Neuronal stem cell (in vitro differentiated cells): ENCODE data around the gene RNF152.

Experiments
- DNase-seq: peaks from one replicate; pipeline ENCODE4 v3.0.0-alpha.2; 2013; ENCODE audit warnings: low spot score
- H2AFZ ChIP-seq: one replicate; pipeline ENCODE4 v1.6.1; 2013; ENCODE audit warnings: mild to moderate bottlenecking, low read length, inconsistent platforms
- H2AK5ac ChIP-seq: 2 replicates; pipeline ENCODE4 v1.6.1; 2013; ENCODE audit warnings: low read depth, mild to moderate bottlenecking, inconsistent platforms, low read length, moderate library complexity, mixed read lengths
- H2BK120ac ChIP-seq: 2 replicates; pipeline ENCODE4 v1.6.1; 2013; ENCODE audit warnings: low read depth, mild to moderate bottlenecking, inconsistent platforms, low read length, moderate library complexity, mixed read lengths
- H2BK12ac ChIP-seq: one replicate; pipeline ENCODE4 v1.6.1; 2013; ENCODE audit warnings: low read length, inconsistent platforms
- H2BK15ac ChIP-seq: 2 replicates; pipeline ENCODE4 v1.6.1; 2013; ENCODE audit warnings: mild to moderate bottlenecking, low read length, inconsistent platforms, mixed read lengths
- H2BK5ac ChIP-seq: one replicate; pipeline ENCODE4 v1.6.1; 2013; ENCODE audit warnings: inconsistent platforms, mild to moderate bottlenecking, low read length, moderate library complexity
- H3K14ac ChIP-seq: one replicate; pipeline ENCODE4 v1.6.1; 2013; ENCODE audit warnings: low read length, inconsistent platforms
- H3K18ac ChIP-seq: 2 replicates; pipeline ENCODE4 v1.6.1; 2013; ENCODE audit warnings: low read length, inconsistent platforms
- H3K23ac ChIP-seq: 2 replicates; pipeline ENCODE4 v1.6.1; 2013; ENCODE audit warnings: low read depth, mild to moderate bottlenecking, mixed read lengths, low read length, inconsistent platforms; ENCODE audit not compliant: poor library complexity
- H3K27ac ChIP-seq: replicated peaks from 3 replicates; pipeline ENCODE4 v1.5.1; 2013; ENCODE audit warnings: low read length, inconsistent platforms
- H3K27me3 ChIP-seq, 3 experiments: 2 replicates each; pipeline ENCODE4 v1.6.1; 2013; ENCODE audit warnings: low read length in 3 of 3, mild to moderate bottlenecking in 2 of 3, inconsistent platforms in 1 of 3, low read depth in 1 of 3, mixed read lengths in 1 of 3, moderate library complexity in 1 of 3; ENCODE audit not compliant: control insufficient read depth in 3 of 3, insufficient read depth in 3 of 3
- H3K36me3 ChIP-seq, 2 donors: replicated peaks in 1 of 2; 2 replicates each; pipeline ENCODE4 v1.6.1; 2013; ENCODE audit warnings: low read length in 2 of 2; ENCODE audit not compliant: control insufficient read depth in 2 of 2, insufficient read depth in 2 of 2
- H3K4ac ChIP-seq: 2 replicates; pipeline ENCODE4 v1.6.1; 2013; ENCODE audit warnings: inconsistent platforms, mild to moderate bottlenecking, low read length, moderate library complexity
- H3K4me1 ChIP-seq, 2 donors: 1 replicate in 1 of 2; 2 replicates in 1 of 2; pipeline ENCODE4 v1.6.1; 2013; ENCODE audit warnings: low read length in 2 of 2, low read depth in 1 of 2; ENCODE audit not compliant: control insufficient read depth in 2 of 2, insufficient read depth in 1 of 2
- H3K4me2 ChIP-seq: one replicate; pipeline ENCODE4 v1.6.1; 2013; ENCODE audit warnings: mild to moderate bottlenecking, low read length, inconsistent platforms; ENCODE audit not compliant: insufficient read depth, poor library complexity, severe bottlenecking
- H3K4me3 ChIP-seq, 2 donors: 2 replicates each; pipeline ENCODE4 v1.5.1; 2013; ENCODE audit warnings: low read length in 2 of 2, mild to moderate bottlenecking in 2 of 2, inconsistent platforms in 1 of 2, moderate library complexity in 1 of 2
- H3K79me1 ChIP-seq: one replicate; pipeline ENCODE4 v1.6.1; 2013; ENCODE audit warnings: low read depth, mild to moderate bottlenecking, inconsistent platforms, low read length, moderate library complexity
- H3K9ac ChIP-seq: one replicate; pipeline ENCODE4 v1.6.1; 2013; ENCODE audit warnings: mild to moderate bottlenecking, low read depth, low read length, inconsistent platforms; ENCODE audit not compliant: poor library complexity
- H3K9me3 ChIP-seq, 2 donors: replicated peaks in 1 of 2; 2 replicates each; pipeline versions ENCODE3 to v1.6.1; 2013; ENCODE audit warnings: low read length in 2 of 2, mild to moderate bottlenecking in 2 of 2, inconsistent platforms in 1 of 2, low read depth in 1 of 2, mixed read lengths in 1 of 2, moderate library complexity in 1 of 2; ENCODE audit not compliant: control insufficient read depth in 2 of 2, insufficient read depth in 1 of 2
- H4K8ac ChIP-seq: one replicate; pipeline ENCODE4 v1.6.1; 2013; ENCODE audit warnings: low read depth, mild to moderate bottlenecking, inconsistent platforms, low read length, moderate library complexity
- H4K91ac ChIP-seq: one replicate; pipeline ENCODE4 v1.6.1; 2013; ENCODE audit warnings: low read length, low read depth, mild to moderate bottlenecking, inconsistent platforms; ENCODE audit not compliant: poor library complexity
- WGBS, 2 donors: extraction: QIAGEN DNeasy Blood & Tissue Kit; methylation state at CpG; one replicate each; pipeline ENCODE4 v1.1.7; 2013; ENCODE audit warnings: missing lambda C conversion rate in 2 of 2, mixed read lengths in 1 of 2; ENCODE audit not compliant: insufficient read length in 2 of 2, insufficient replicate concordance in 1 of 2; ENCODE audit errors: extremely low coverage in 2 of 2; 5-methylcytosine and 5-hydroxymethylcytosine counted together

Gene RNF152

DNA sequence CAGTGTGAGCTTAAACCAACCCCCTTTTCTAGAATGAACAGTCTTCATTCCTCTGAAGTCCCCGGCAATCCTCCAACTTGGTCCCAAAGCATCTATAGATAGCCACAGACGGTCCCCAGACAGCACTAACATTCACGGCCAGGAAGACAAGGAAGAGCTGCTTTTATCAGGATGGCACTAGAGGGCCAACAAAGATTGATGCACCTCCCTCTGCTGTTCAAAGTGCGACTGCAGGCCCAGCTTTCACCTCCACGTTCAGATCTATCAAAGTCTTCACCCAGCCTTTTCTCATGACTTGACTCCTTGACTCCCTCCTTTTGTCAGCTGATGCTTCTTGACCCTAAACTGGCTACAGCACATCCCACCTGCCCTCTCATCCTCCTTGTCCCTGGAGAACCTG lies 54.3 kb downstream of the RNF152 start:
- Histone ChIP-seq H3K4ac (no peak overlapping the region), H3K4me3 (no peak overlapping the region), H3K4me2 (no peak overlapping the region), H2BK15ac (no peak overlapping the region), H3K14ac (no peak overlapping the region), H2AK5ac (no peak overlapping the region), H3K27me3 (no peaks in the 10 kb centered on the region), H2AFZ (no peak overlapping the region), H3K79me1 (no peaks in the 10 kb centered on the region), H2BK5ac (no peak overlapping the region), H2BK12ac (no peak overlapping the region), H4K8ac (no peak overlapping the region), H3K9ac (no peak overlapping the region), H4K91ac (no peak overlapping the region), H3K36me3 (no peaks in the 10 kb centered on the region), H3K4me1 (peaks cover 3 to 4% of the 10 kb centered on the region in 2 donors), H3K9me3 (peaks cover 2 to 32% of the 10 kb centered on the region in 2 donors), H3K27ac (no peak overlapping the region), H3K23ac (no peak overlapping the region), H2BK120ac (no peak overlapping the region), H3K18ac (no peak overlapping the region)
- no CpG with 5 or more reads among the region's 5 CpGs for WGBS, 2 donors
- DNase-seq, result no peak

DNA sequence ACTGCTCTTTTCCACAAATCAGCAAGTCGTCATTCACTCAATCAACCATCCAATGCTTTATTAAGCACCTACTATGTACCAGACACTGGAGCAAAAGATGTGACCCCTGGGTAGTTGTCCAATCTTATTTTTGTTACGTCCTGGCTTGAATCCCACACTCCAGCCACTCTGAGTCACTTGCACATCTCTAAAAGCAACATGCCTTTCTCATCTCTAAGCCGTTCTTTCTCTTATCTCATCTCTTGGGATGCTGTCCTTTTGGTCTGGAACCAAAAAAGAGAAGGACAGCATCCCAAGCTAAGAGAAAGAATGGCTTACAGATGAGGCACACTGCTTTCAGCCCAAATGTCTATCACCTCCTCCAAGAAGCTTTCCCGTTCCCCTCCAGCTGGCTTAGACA lies 58.8 kb downstream of the RNF152 start:
- H2BK5ac ChIP-seq, result no peak overlapping the region
- H3K9me3 ChIP-seq, result peaks cover 2 to 32% of the 10 kb centered on the region in 2 donors
- H3K4ac ChIP-seq, result no peak overlapping the region
- no peak overlapping the region for H2BK120ac ChIP-seq
- H3K23ac ChIP-seq, result no peak overlapping the region
- no peak for DNase-seq
- no peaks in the 10 kb centered on the region for H3K27me3 ChIP-seq
- H3K27ac ChIP-seq, result no peak overlapping the region
- H3K79me1 ChIP-seq, result no peaks in the 10 kb centered on the region
- H3K4me2 ChIP-seq, result no peak overlapping the region
- no peak overlapping the region for H2AK5ac ChIP-seq
- H3K36me3 ChIP-seq, result no peaks in the 10 kb centered on the region
- no peak overlapping the region for H3K18ac ChIP-seq
- no peak overlapping the region for H3K4me3 ChIP-seq
- no CpG with 5 or more reads among the region's 4 CpGs for WGBS, 2 donors
- no peak overlapping the region for H4K8ac ChIP-seq
- no peak overlapping the region for H2BK15ac ChIP-seq
- no peak overlapping the region for H2AFZ ChIP-seq
- no peak overlapping the region for H4K91ac ChIP-seq
- H3K9ac ChIP-seq, result no peak overlapping the region
- H2BK12ac ChIP-seq, result no peak overlapping the region
- no peaks in the 10 kb centered on the region for H3K4me1 ChIP-seq
- H3K14ac ChIP-seq, result no peak overlapping the region

DNA sequence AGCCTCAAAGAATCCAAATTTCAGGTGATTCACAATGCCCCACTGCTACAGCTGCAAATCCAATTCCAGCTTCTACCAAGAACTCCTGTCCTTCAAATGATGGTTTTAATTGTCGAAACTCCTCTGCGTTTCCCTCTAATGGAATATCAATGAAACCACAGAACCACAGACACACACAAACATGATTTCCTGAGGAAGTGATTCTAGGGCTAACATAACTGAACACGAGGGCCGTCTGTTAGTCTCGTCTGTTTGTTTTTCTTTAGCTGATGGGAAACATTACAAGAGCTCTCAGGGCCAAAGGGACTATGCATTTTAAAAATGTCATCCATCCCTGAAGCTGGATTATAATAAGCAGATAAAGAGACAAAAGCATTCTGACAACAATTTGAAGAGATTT lies 59.4 kb downstream of the RNF152 start:
- H2BK12ac ChIP-seq, result no peak overlapping the region
- no peak overlapping the region for H4K91ac ChIP-seq
- no peak overlapping the region for H3K9ac ChIP-seq
- no CpG with 5 or more reads among the region's 5 CpGs for WGBS, 2 donors
- H2BK120ac ChIP-seq, result no peak overlapping the region
- H3K4me1 ChIP-seq, result no peaks in the 10 kb centered on the region
- H3K27ac ChIP-seq, result no peak overlapping the region
- no peak overlapping the region for H3K4me3 ChIP-seq
- no peaks in the 10 kb centered on the region for H3K36me3 ChIP-seq
- H2AK5ac ChIP-seq, result no peak overlapping the region
- H2AFZ ChIP-seq, result no peak overlapping the region
- peaks cover 2 to 27% of the 10 kb centered on the region in 2 donors for H3K9me3 ChIP-seq
- H3K4ac ChIP-seq, result no peak overlapping the region
- H2BK15ac ChIP-seq, result no peak overlapping the region
- no peak overlapping the region for H3K23ac ChIP-seq
- no peak overlapping the region for H4K8ac ChIP-seq
- no peak overlapping the region for H2BK5ac ChIP-seq
- H3K4me2 ChIP-seq, result no peak overlapping the region
- H3K14ac ChIP-seq, result no peak overlapping the region
- no peak for DNase-seq
- no peaks in the 10 kb centered on the region for H3K27me3 ChIP-seq
- no peak overlapping the region for H3K18ac ChIP-seq
- H3K79me1 ChIP-seq, result no peaks in the 10 kb centered on the region

DNA sequence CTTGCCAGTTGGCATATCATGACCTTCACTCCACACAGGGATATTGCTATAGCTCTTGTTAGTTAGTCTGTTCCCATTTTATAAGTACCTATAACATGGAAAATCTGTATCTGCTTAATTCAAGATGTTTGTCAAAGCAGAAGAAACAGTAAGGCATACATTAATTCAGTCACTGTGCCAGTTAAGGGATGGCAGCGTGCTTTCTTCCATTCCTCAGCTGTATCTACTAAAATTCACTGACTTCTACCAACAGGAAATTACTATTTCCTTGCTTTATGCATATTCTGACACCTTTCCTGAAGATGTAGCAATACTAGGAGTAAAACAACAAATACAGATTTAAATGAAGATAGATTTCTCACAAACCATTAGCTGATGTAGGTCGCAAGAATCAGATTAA lies 59.9 kb downstream of the RNF152 start:
- Histone ChIP-seq H2AFZ (no peak overlapping the region), H3K9ac (no peak overlapping the region), H3K79me1 (no peaks in the 10 kb centered on the region), H2BK120ac (no peak overlapping the region), H3K18ac (no peak overlapping the region), H3K9me3 (peaks cover 2 to 23% of the 10 kb centered on the region in 2 donors), H3K4me2 (no peak overlapping the region), H3K36me3 (no peaks in the 10 kb centered on the region), H3K4me3 (no peak overlapping the region), H3K27me3 (no peaks in the 10 kb centered on the region), H4K91ac (no peak overlapping the region), H2BK15ac (no peak overlapping the region), H2BK12ac (no peak overlapping the region), H3K4ac (no peak overlapping the region), H2BK5ac (no peak overlapping the region), H4K8ac (no peak overlapping the region), H3K14ac (no peak overlapping the region), H3K4me1 (no peaks in the 10 kb centered on the region), H2AK5ac (no peak overlapping the region), H3K23ac (no peak overlapping the region), H3K27ac (no peak overlapping the region)
- WGBS, 2 donors, result no CpG with 5 or more reads among the region's 2 CpGs
- DNase-seq, result no peak
